Measurements from ENCODE around the gene IQSEC1. TPM values are rescaled to one million over a fixed set of nuclear protein-coding genes. Genes with fewer than 3 reads are reported as not detected.

IQSEC1 gene
- total RNA-seq, 1 experiment from 2014 or later = 28.1 TPM

DNA sequence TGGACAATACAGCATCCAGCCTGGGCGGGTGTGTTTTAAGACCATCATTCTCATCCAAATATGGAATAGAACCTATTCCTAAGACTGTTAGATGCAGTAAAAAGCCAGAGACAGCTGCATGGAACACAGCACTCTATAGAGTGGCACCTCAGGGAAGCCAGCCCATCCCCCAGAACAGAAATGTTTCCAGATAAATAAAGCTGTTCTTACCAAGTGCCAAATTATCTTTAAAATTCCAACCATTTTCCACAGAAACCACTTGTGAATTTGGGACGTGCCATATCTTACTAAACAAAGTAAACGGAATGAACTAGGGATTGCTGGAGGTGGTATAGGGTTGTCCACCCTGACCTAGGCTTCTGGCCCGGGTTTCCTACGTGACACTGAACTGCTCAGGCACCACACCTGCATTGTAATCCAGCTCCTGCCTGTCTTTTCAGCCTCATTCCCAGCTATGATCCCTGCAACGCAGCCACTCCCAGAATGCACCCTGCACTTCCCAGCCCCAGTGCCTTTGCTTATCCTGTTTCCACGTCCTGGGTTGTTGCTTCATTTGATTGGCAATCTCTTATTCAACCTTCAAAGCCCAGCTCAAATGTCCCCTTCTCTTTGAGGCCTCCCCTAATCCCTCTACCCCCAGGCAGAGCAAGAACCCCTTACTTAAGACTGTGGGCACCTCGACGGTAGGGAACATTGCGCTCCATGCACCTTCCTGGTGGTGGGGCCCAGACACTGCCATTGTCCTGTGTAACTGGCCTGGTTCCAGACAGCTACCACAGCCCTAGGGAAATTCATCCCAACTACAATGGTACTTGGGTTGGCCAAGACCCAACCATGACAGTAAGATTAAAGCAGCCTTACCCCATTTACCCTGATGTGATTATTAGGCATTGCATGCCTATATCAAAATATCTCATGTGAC, 100.2 kb downstream of the IQSEC1 start:
- BruUV-seq (replicated peaks) = no TSS peak
- no peak overlapping the region for H3K27ac ChIP-seq (ENCODE audit: low read depth, low read length)
- H2AFZ ChIP-seq (ENCODE audit: low read depth, low read length, poor library complexity, severe bottlenecking) = no peak overlapping the region
- H3K79me2 ChIP-seq (ENCODE audit: insufficient read depth, low read length) = no peaks in the 10 kb centered on the region
- H3K36me3 ChIP-seq (ENCODE audit: control insufficient read depth in 1 of 2, insufficient read depth in 2 of 2, low read length in 2 of 2) = no peaks in the 10 kb centered on the region
- ChIA-PET CTCF (interaction anchor here (1.1 to 1.6 kb wide), 2 partner anchors 11 kb away, joined by 4 to 7 read pairs; no protein-coding TSS in a partner anchor), POLR2A (no interaction called here), RAD21 (ENCODE audit: low non-redundant PET in 1 of 2, low total read pairs in 2 of 2, uncharacterized antibody in 2 of 2, unreplicated experiment in 2 of 2) (no interaction called here)
- no peaks in the 10 kb centered on the region for H3K9me3 ChIP-seq (ENCODE audit: control insufficient read depth in 1 of 2, insufficient read depth in 1 of 2, low read depth in 1 of 2, low read length in 2 of 2)
- H3K4me1 ChIP-seq (ENCODE audit: control insufficient read depth in 1 of 2, insufficient read depth in 2 of 2, low read length in 2 of 2) = peaks cover 3% of the 10 kb centered on the region in 2 experiments
- H3K27me3 ChIP-seq (ENCODE audit: insufficient read depth, low read length) = no peaks in the 10 kb centered on the region
- TF ChIP-seq EZH2phosphoT487 (IDR thresholded peaks at IDR 0.05; ENCODE audit: borderline replicate concordance) = no peak
- TF ChIP-seq, protein P1, sequence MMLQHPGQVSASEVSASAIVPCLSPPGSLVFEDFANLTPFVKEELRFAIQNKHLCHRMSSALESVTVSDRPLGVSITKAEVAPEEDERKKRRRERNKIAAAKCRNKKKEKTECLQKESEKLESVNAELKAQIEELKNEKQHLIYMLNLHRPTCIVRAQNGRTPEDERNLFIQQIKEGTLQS (IDR thresholded peaks at IDR 0.05) = no peak
- no peak for TF ChIP-seq SIN3A (IDR thresholded peaks at IDR 0.05; ENCODE audit: low read depth)
- no peak for TF ChIP-seq EGR1 (IDR thresholded peaks at IDR 0.05; ENCODE audit: low read depth)
- no peak for TF ChIP-seq RAD21 (IDR thresholded peaks at IDR 0.05; ENCODE audit: low read depth)
- no peak for TF ChIP-seq YY1 (IDR thresholded peaks at IDR 0.05; ENCODE audit: extremely low read depth, insufficient replicate concordance, low read depth, low read length)
- ATAC-seq (no peak), DNase-seq (ENCODE audit: low read depth, low spot score) (no peak)
- intact Hi-C loops (cut with micrococcal nuclease) = no loop called here
- H4K20me1 ChIP-seq (ENCODE audit: insufficient read depth) = no peaks in the 10 kb centered on the region
- no peak overlapping the region for H3K4me3 ChIP-seq (replicated peaks in 1 of 2; ENCODE audit: low read depth in 1 of 2, low read length in 2 of 2)
- no peak overlapping the region for H3K4me2 ChIP-seq (ENCODE audit: low read length)
- no peak overlapping the region for H3K9ac ChIP-seq (ENCODE audit: low read length)
- H3K9me2 ChIP-seq (ENCODE audit: insufficient read depth) = no peaks in the 10 kb centered on the region

- no peaks in the 10 kb centered on the region for H3K9me3 ChIP-seq (ENCODE audit: control insufficient read depth in 1 of 2, insufficient read depth in 1 of 2, low read depth in 1 of 2, low read length in 2 of 2)
- no peak overlapping the region for H3K4me2 ChIP-seq (ENCODE audit: low read length)
- POLR2A ChIA-PET = no interaction called here
- no peak for DNase-seq (ENCODE audit: low read depth, low spot score)
- H3K4me3 ChIP-seq (replicated peaks in 1 of 2; ENCODE audit: low read depth in 1 of 2, low read length in 2 of 2) = no peak overlapping the region
- no peak overlapping the region for H3K9ac ChIP-seq (ENCODE audit: low read length)
- no peak overlapping the region for H3K27ac ChIP-seq (ENCODE audit: low read depth, low read length)
- RAD21 ChIA-PET (ENCODE audit: low non-redundant PET in 1 of 2, low total read pairs in 2 of 2, uncharacterized antibody in 2 of 2, unreplicated experiment in 2 of 2) = no interaction called here
- peaks cover 5 to 6% of the 10 kb centered on the region in 2 experiments for H3K4me1 ChIP-seq (ENCODE audit: control insufficient read depth in 1 of 2, insufficient read depth in 2 of 2, low read length in 2 of 2)
- H2AFZ ChIP-seq (ENCODE audit: low read depth, low read length, poor library complexity, severe bottlenecking) = no peak overlapping the region
- H3K9me2 ChIP-seq (ENCODE audit: insufficient read depth) = no peaks in the 10 kb centered on the region
- ATAC-seq = no peak
- peaks cover under 1% of the 10 kb centered on the region; the same call in 1 of the 2 replicates for H3K79me2 ChIP-seq (ENCODE audit: insufficient read depth, low read length)
- no TSS peak for BruUV-seq (replicated peaks)
- H3K36me3 ChIP-seq (ENCODE audit: control insufficient read depth in 1 of 2, insufficient read depth in 2 of 2, low read length in 2 of 2) = no peaks in the 10 kb centered on the region
- no peaks in the 10 kb centered on the region for H3K27me3 ChIP-seq (ENCODE audit: insufficient read depth, low read length)
- no peaks in the 10 kb centered on the region for H4K20me1 ChIP-seq (ENCODE audit: insufficient read depth)
- intact Hi-C loops (cut with micrococcal nuclease) = no loop called here
- CTCF ChIA-PET = interaction anchor here (1.6 kb wide), 1 partner anchor 12 kb away, joined by 7 read pairs; no protein-coding TSS in a partner anchor
- TF ChIP-seq, protein P2, sequence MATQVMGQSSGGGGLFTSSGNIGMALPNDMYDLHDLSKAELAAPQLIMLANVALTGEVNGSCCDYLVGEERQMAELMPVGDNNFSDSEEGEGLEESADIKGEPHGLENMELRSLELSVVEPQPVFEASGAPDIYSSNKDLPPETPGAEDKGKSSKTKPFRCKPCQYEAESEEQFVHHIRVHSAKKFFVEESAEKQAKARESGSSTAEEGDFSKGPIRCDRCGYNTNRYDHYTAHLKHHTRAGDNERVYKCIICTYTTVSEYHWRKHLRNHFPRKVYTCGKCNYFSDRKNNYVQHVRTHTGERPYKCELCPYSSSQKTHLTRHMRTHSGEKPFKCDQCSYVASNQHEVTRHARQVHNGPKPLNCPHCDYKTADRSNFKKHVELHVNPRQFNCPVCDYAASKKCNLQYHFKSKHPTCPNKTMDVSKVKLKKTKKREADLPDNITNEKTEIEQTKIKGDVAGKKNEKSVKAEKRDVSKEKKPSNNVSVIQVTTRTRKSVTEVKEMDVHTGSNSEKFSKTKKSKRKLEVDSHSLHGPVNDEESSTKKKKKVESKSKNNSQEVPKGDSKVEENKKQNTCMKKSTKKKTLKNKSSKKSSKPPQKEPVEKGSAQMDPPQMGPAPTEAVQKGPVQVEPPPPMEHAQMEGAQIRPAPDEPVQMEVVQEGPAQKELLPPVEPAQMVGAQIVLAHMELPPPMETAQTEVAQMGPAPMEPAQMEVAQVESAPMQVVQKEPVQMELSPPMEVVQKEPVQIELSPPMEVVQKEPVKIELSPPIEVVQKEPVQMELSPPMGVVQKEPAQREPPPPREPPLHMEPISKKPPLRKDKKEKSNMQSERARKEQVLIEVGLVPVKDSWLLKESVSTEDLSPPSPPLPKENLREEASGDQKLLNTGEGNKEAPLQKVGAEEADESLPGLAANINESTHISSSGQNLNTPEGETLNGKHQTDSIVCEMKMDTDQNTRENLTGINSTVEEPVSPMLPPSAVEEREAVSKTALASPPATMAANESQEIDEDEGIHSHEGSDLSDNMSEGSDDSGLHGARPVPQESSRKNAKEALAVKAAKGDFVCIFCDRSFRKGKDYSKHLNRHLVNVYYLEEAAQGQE (IDR thresholded peaks at IDR 0.05; ENCODE audit: low read depth) = no peak
- TF ChIP-seq FOSL1 (IDR thresholded peaks at IDR 0.05; ENCODE audit: low read depth) (no peak), TCF7L2 (IDR thresholded peaks at IDR 0.05; ENCODE audit: borderline replicate concordance, extremely low read depth, insufficient read depth, insufficient read length) (no peak), SP1 (IDR thresholded peaks at IDR 0.05; ENCODE audit: low read depth) (no peak), RAD21 (IDR thresholded peaks at IDR 0.05; ENCODE audit: low read depth) (no peak), ZNF274 (IDR thresholded peaks at IDR 0.05; ENCODE audit: low read depth, low read length) (no peak), EZH2 (IDR thresholded peaks at IDR 0.05) (no peak), CBX3 (IDR thresholded peaks at IDR 0.05; ENCODE audit: low read depth) (no peak), POLR2A (IDR thresholded peaks at IDR 0.05; ENCODE audit: borderline replicate concordance, extremely low read depth, insufficient read depth, insufficient read length) (no peak)
- TF ChIP-seq, protein P1 (IDR thresholded peaks at IDR 0.05) = no peak
These were observed 101.2 kb downstream of the IQSEC1 start for GRCh38 chr3:12972043-12972442.
